ENCODE measurements around the gene SULT1C3. TPM values are rescaled to one million over a fixed set of nuclear protein-coding genes. Genes with fewer than 3 reads are reported as not detected.

The SULT1C3 gene
- total RNA-seq, 1 donor from 2014 or later, result not detected

DNA sequence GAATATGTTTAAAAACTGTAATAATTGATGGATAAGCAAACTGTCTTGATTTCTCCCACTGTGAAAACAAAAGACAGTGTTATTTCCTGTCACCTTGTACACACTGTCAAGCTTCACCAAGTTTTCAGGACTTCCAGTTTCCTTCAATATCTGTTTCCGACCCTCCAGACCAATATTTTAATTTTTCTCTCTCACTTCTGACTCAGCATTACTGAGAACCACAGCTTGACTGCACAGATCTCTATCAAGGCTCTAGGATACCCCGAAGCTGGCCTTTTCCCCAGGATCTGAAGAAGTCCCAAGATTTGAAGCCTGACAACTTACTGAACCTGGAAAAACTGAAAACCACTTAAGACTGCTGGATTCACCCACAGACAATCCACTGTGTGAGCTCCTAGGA, 13.2 kb upstream of the SULT1C3 start:
- peaks cover 12% of the 10 kb centered on the region for H3K27me3 Mint-ChIP-seq (ENCODE audit: unreplicated experiment)
- H3K36me3 Mint-ChIP-seq (ENCODE audit: low read depth, unreplicated experiment), result peaks cover 75% of the 10 kb centered on the region
- H3K27ac Mint-ChIP-seq (ENCODE audit: unreplicated experiment), result no peak overlapping the region
- peaks cover 8% of the 10 kb centered on the region for H3K9me3 Mint-ChIP-seq (ENCODE audit: unreplicated experiment)
- DNase-seq (ENCODE audit: low spot score), result no peak
- TF ChIP-seq, protein P1, sequence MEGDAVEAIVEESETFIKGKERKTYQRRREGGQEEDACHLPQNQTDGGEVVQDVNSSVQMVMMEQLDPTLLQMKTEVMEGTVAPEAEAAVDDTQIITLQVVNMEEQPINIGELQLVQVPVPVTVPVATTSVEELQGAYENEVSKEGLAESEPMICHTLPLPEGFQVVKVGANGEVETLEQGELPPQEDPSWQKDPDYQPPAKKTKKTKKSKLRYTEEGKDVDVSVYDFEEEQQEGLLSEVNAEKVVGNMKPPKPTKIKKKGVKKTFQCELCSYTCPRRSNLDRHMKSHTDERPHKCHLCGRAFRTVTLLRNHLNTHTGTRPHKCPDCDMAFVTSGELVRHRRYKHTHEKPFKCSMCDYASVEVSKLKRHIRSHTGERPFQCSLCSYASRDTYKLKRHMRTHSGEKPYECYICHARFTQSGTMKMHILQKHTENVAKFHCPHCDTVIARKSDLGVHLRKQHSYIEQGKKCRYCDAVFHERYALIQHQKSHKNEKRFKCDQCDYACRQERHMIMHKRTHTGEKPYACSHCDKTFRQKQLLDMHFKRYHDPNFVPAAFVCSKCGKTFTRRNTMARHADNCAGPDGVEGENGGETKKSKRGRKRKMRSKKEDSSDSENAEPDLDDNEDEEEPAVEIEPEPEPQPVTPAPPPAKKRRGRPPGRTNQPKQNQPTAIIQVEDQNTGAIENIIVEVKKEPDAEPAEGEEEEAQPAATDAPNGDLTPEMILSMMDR (IDR thresholded peaks at IDR 0.05; ENCODE audit: unreplicated experiment), result no peak
- peaks cover 7% of the 10 kb centered on the region for H3K4me1 Mint-ChIP-seq (ENCODE audit: unreplicated experiment)
- H3K4me3 Mint-ChIP-seq (ENCODE audit: unreplicated experiment), result no peak overlapping the region

DNA sequence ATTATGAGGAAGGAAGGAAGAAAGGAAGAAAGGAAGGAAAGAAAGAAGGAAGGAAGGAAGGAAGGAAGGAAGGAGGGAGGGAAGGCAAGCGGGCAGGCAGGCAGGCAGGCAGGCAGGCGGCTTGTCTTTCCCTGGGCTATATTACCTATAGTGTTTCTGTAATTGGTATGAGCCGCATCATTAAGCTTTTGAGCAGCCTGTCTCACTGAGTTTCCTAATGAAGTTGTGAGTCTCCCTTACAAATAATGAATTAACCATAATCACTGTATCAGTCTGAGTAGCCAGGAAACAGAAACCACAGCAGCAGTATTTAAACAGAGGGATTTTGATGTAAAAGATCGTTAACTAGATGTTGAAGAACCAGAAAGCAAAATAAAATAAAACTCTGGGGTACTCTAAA, 11.8 kb upstream of the SULT1C3 start:
- no peak overlapping the region for H3K27ac Mint-ChIP-seq (ENCODE audit: unreplicated experiment)

DNA sequence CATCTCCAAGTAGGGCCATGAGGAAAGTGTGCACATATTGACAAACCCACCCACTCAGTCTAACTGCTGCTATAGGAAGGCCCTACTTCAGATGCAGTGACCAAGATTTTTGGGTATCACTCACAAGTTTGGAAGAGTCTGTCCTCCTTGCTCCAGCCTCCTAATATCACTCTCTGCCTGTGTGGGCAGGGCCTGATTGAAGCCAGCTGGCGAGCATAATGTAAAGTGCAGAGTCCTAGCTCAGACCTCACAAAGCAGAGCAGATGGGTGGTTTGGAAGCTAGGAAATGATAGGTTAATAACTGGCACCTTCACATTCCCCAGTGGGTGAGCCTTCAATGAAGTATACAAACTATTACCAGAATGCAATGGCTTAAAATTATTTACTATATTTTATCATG, 11.2 kb upstream of the SULT1C3 start:
- peaks cover 7% of the 10 kb centered on the region for H3K9me3 Mint-ChIP-seq (ENCODE audit: unreplicated experiment)
- H3K36me3 Mint-ChIP-seq (ENCODE audit: low read depth, unreplicated experiment), result peaks cover 61% of the 10 kb centered on the region
- no peak overlapping the region for H3K27ac Mint-ChIP-seq (ENCODE audit: unreplicated experiment)

More for the DNA sequence above, 11.8 kb upstream of the SULT1C3 start:
- Mint-ChIP-seq H3K4me1 (ENCODE audit: unreplicated experiment) (peaks cover 7% of the 10 kb centered on the region), H3K27me3 (ENCODE audit: unreplicated experiment) (peaks cover 11% of the 10 kb centered on the region), H3K9me3 (ENCODE audit: unreplicated experiment) (peaks cover 8% of the 10 kb centered on the region), H3K36me3 (ENCODE audit: low read depth, unreplicated experiment) (peaks cover 65% of the 10 kb centered on the region), H3K4me3 (ENCODE audit: unreplicated experiment) (peak overlapping the region; percentile 25)
- TF ChIP-seq, protein P1 (IDR thresholded peaks at IDR 0.05; ENCODE audit: unreplicated experiment), result no peak
- DNase-seq (ENCODE audit: low spot score), result no peak

DNA sequence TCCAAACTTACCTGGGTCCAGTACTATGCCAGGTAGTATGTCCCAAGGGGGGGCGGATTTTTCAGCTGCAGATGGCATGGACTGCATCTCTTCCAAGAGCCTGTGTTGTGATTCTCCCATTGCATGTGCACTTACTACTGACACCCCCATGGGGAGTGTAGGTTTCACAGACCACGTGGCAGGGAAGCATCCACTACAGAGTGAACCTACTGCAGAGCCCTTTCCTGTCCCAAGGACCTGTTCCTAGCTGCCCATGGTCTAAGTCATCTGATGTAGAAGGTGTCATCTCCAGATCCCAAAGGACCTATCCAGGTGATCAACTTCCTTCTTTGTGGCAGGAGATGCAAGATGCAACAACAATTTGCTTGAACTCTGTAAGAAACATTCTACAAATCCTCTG, 9.9 kb upstream of the SULT1C3 start:
- Mint-ChIP-seq H3K27ac (ENCODE audit: unreplicated experiment) (no peak overlapping the region), H3K4me3 (ENCODE audit: unreplicated experiment) (no peak overlapping the region), H3K4me1 (ENCODE audit: unreplicated experiment) (peaks cover 7% of the 10 kb centered on the region), H3K36me3 (ENCODE audit: low read depth, unreplicated experiment) (peaks cover 52% of the 10 kb centered on the region), H3K9me3 (ENCODE audit: unreplicated experiment) (no peaks in the 10 kb centered on the region), H3K27me3 (ENCODE audit: unreplicated experiment) (peaks cover 10% of the 10 kb centered on the region)
- no peak for DNase-seq (ENCODE audit: low spot score)
- TF ChIP-seq, protein P1 (IDR thresholded peaks at IDR 0.05; ENCODE audit: unreplicated experiment), result no peak

More for the DNA sequence above, 11.2 kb upstream of the SULT1C3 start:
- peaks cover 7% of the 10 kb centered on the region for H3K4me1 Mint-ChIP-seq (ENCODE audit: unreplicated experiment)
- no peak overlapping the region for H3K4me3 Mint-ChIP-seq (ENCODE audit: unreplicated experiment)
- TF ChIP-seq, protein P1 (IDR thresholded peaks at IDR 0.05; ENCODE audit: unreplicated experiment), result no peak
- H3K27me3 Mint-ChIP-seq (ENCODE audit: unreplicated experiment), result peaks cover 10% of the 10 kb centered on the region
- no peak for DNase-seq (ENCODE audit: low spot score)

DNA sequence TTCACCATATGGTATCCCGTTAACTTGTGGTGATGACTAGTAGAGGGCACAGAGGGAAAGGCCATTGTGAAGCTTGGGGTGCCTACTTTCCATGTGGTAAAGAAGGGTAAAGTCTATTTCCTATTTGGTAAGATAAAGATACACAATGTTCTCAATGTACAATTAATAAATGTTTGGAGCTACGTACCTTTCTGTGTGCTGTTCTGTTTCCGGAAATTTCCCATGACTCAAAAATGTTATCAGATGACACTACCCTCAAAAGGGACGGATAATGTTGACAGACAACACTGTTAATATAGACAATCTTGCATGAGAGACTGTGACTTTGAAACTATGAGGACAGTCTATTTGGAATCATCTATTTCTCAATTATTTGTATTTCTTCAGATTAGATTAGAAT, 4.2 kb upstream of the SULT1C3 start:
- Mint-ChIP-seq H3K4me1 (ENCODE audit: unreplicated experiment) (no peaks in the 10 kb centered on the region), H3K27me3 (ENCODE audit: unreplicated experiment) (peaks cover 4% of the 10 kb centered on the region), H3K36me3 (ENCODE audit: low read depth, unreplicated experiment) (peaks cover 36% of the 10 kb centered on the region), H3K4me3 (ENCODE audit: unreplicated experiment) (no peak overlapping the region), H3K9me3 (ENCODE audit: unreplicated experiment) (peaks cover 3% of the 10 kb centered on the region), H3K27ac (ENCODE audit: unreplicated experiment) (no peak overlapping the region)
- TF ChIP-seq, protein P1 (IDR thresholded peaks at IDR 0.05; ENCODE audit: unreplicated experiment), result no peak
- DNase-seq (ENCODE audit: low spot score), result no peak
